Measurements from ENCODE around the gene LBH.

The LBH gene

DNA sequence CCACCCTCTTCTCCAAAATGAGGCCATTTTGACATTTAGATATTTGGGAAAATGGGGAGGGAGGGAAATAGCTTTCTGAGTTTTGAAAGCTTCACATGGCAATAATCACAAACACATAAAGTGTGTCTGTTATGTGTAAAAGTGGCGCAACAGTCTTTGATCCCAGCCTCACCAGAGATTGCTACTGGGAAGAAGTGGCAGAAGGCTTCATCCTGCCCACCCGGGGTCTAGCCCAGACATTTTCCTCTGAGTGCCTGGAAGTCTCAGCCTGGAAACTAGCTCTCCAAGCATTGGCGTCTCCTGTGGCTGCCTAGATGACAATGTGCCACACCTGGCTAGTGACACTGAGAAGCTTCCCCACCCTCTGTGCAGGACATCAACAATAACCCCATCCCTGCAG, 1.7 kb upstream of the LBH start:
- H3K27me3 ChIP-seq (ENCODE audit: control insufficient read depth, insufficient read depth, low read length) = no peaks in the 10 kb centered on the region
- H3K4me3 ChIP-seq (ENCODE audit: low read depth, low read length) = no peak overlapping the region
- TF ChIP-seq CTCF (IDR thresholded peaks at IDR 0.05) = no peak
- no peaks in the 10 kb centered on the region for H3K9me3 ChIP-seq (ENCODE audit: control insufficient read depth, low read length)
- peaks cover 14% of the 10 kb centered on the region for H3K79me2 ChIP-seq
- no peak overlapping the region for H3K27ac ChIP-seq
- no peaks in the 10 kb centered on the region for H3K36me3 ChIP-seq (ENCODE audit: control insufficient read depth, insufficient read depth, low read length)
- H3K9ac ChIP-seq = no peak overlapping the region
- H3K4me2 ChIP-seq (ENCODE audit: low read length) = no peak overlapping the region
- peaks cover 24% of the 10 kb centered on the region for H3K4me1 ChIP-seq
- H2AFZ ChIP-seq = no peak overlapping the region

GRCh38 chr2:30230497-30231211, 680 bp upstream of the LBH start:
- TF ChIP-seq CTCF (IDR thresholded peaks at IDR 0.05) = peak; percentile 15
- peaks cover 21% of the 10 kb centered on the region for H3K4me1 ChIP-seq
- H3K27ac ChIP-seq = peak overlapping the region; percentile 94
- H3K27me3 ChIP-seq (ENCODE audit: control insufficient read depth, insufficient read depth, low read length) = no peaks in the 10 kb centered on the region
- peaks cover 22% of the 10 kb centered on the region for H3K79me2 ChIP-seq
- no peaks in the 10 kb centered on the region for H3K9me3 ChIP-seq (ENCODE audit: control insufficient read depth, low read length)
- peak overlapping the region; percentile 94 for H3K4me3 ChIP-seq (ENCODE audit: low read depth, low read length)
- no peaks in the 10 kb centered on the region for H3K36me3 ChIP-seq (ENCODE audit: control insufficient read depth, insufficient read depth, low read length)
- H3K4me2 ChIP-seq (ENCODE audit: low read length) = peak overlapping the region; percentile 85
- peak overlapping the region; percentile 98 for H2AFZ ChIP-seq
- peak overlapping the region; percentile 95 for H3K9ac ChIP-seq

DNA sequence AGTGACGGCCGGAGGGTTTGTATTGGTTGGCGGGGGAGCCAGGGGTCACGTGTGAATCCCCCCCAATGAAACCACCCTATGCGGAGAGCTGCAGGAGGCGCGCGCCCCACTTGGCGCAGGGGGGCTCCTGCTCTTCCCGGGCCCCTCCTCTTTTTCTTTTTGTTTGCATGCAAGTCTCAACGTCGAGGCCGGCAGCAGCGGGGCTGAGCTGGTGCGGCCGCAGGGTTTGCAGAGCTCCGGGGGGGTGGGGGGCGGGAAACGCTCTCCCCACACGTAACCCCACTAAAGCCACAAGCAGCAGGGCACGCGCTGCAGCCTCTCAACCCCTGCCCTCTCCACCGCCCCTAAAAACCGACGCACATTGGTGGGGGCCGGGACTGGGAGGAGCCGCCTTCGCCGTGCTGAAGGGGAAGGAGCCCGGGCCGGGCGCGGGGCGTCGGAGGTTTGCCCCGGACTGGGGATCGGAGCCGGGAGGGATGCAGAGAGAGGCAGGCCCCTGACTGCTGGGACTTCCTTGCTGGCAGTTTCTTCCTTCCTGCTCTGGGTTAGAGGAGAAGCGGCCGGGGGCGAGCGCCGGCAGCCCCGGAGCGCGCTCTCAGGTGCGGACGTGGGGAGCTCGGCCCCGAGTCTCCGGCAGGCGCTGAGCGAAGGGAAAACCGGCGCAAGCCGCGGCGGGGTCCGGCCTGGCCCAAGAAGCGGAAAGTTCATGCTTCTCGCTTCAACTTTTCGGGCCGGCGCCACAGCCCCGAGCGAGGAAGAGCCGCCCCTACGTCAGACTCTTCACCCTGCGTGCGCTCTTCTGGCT, 864 bp downstream of the LBH start:
- Histone ChIP-seq H3K4me1 (peaks cover 16% of the 10 kb centered on the region), H3K4me2 (ENCODE audit: low read length) (peak overlapping the region; percentile 85), H3K9ac (peak overlapping the region; percentile 85), H3K27ac (peak overlapping the region; percentile 94), H3K79me2 (peaks cover 28% of the 10 kb centered on the region), H3K4me3 (ENCODE audit: low read depth, low read length) (peak overlapping the region; percentile 94), H3K36me3 (ENCODE audit: control insufficient read depth, insufficient read depth, low read length) (no peaks in the 10 kb centered on the region), H3K9me3 (ENCODE audit: control insufficient read depth, low read length) (no peaks in the 10 kb centered on the region), H3K27me3 (ENCODE audit: control insufficient read depth, insufficient read depth, low read length) (no peaks in the 10 kb centered on the region), H2AFZ (peak overlapping the region; percentile 78)
- TF ChIP-seq CTCF (IDR thresholded peaks at IDR 0.05) = no peak

- Histone ChIP-seq H3K27ac (peak overlapping the region; percentile 94), H3K9me3 (ENCODE audit: control insufficient read depth, low read length) (no peaks in the 10 kb centered on the region), H3K4me2 (ENCODE audit: low read length) (peak overlapping the region; percentile 85), H3K27me3 (ENCODE audit: control insufficient read depth, insufficient read depth, low read length) (no peaks in the 10 kb centered on the region), H2AFZ (peak overlapping the region; percentile 78), H3K4me1 (peaks cover 20% of the 10 kb centered on the region), H3K9ac (peak overlapping the region; percentile 85), H3K36me3 (ENCODE audit: control insufficient read depth, insufficient read depth, low read length) (no peaks in the 10 kb centered on the region), H3K4me3 (ENCODE audit: low read depth, low read length) (peak overlapping the region; percentile 94), H3K79me2 (peaks cover 34% of the 10 kb centered on the region)
- TF ChIP-seq CTCF (IDR thresholded peaks at IDR 0.05) = no peak
Measured at GRCh38 chr2:30232801-30233130, 1.4 kb downstream of the LBH start.

All from parathyroid adenoma (tissue), 2 donors.